ENCODE measurements around the gene RPS19. TPM values are rescaled to one million over a fixed set of nuclear protein-coding genes. Genes with fewer than 3 reads are reported as not detected.

The RPS19 gene
- polyA plus RNA-seq, 2 of the 4 experiments (the other 2 are of a cell fraction), result 3,564 to 7,778 TPM

GRCh38 chr19:41811036-41811435 is 49.0 kb upstream of the RPS19 start:
- FAIRE-seq, result no peak
- WGBS (ENCODE audit: missing lambda C conversion rate), result 44% methylated on average over 3 of the region's 3 CpGs
- no peak overlapping the region for H3K27ac ChIP-seq
- H3K4me3 ChIP-seq, result no peak overlapping the region
- ATAC-seq, result no peak
- POLR2A ChIA-PET, result no interaction called here
- CTCF ChIA-PET, result interaction anchor here (1.1 to 18.4 kb wide), 11 partner anchors 11 to 213 kb away, joined by 3 to 428 read pairs (median 8); partner anchors contain the start of gene CEACAM3
- DNase-seq (ENCODE audit: low read depth in 1 of 2, low spot score in 1 of 2), result no peak
- no peak overlapping the region for H3K4me2 ChIP-seq
- H3K9me3 ChIP-seq, result no peaks in the 10 kb centered on the region
- TF ChIP-seq BHLHE40 (IDR thresholded peaks at IDR 0.05; ENCODE audit: low read depth, low read length), result no peak
- H3K4me1 ChIP-seq, result no peaks in the 10 kb centered on the region

DNA sequence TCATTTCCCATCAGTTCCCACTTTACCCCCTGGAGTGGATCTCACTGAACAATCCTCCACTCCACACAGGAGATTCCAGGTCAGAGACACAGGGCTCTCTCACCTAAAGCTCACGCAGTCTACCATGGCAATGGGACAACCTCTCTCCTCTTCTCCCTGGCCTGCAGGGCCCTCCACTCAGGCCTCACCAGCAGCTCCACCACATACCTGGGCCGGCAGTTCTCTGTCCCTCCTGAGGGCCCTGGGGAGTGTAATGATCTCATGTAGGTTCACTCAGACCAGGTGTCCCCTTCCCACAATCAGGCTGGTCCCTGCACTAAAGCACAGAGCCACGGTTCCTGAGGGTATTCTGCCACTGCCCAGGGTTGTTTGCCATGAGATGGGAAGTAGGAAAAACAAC is 48.1 kb upstream of the RPS19 start:
- DNase-seq (ENCODE audit: low read depth in 1 of 2, low spot score in 1 of 2), result no peak
- WGBS (ENCODE audit: missing lambda C conversion rate), result 27% methylated on average over 3 of the region's 3 CpGs
- Histone ChIP-seq H3K9me3 (no peaks in the 10 kb centered on the region), H3K4me1 (no peaks in the 10 kb centered on the region), H3K4me2 (no peak overlapping the region), H3K4me3 (no peak overlapping the region), H3K27ac (no peak overlapping the region)
- no peak for ATAC-seq
- TF ChIP-seq MAZ (IDR thresholded peaks at IDR 0.05; ENCODE audit: borderline replicate concordance, low read depth, low read length), result no peak
- no peak for TF ChIP-seq EHF (CRISPR knock-in tag; IDR thresholded peaks at IDR 0.05)
- no peak for TF ChIP-seq HOXA7 (CRISPR knock-in tag; IDR thresholded peaks at IDR 0.05)
- TF ChIP-seq ESRRA (IDR thresholded peaks at IDR 0.05; ENCODE audit: borderline replicate concordance, low read length), result no peak
- no peak for TF ChIP-seq CBX2 (IDR thresholded peaks at IDR 0.05; ENCODE audit: borderline replicate concordance, low read depth)
- TF ChIP-seq FOSL2 (IDR thresholded peaks at IDR 0.05), result no peak
- no peak for TF ChIP-seq FOSL2 (CRISPR knock-in tag; IDR thresholded peaks at IDR 0.05)
- TF ChIP-seq SMC3 (IDR thresholded peaks at IDR 0.05), result no peak
- no peak for TF ChIP-seq HES2 (IDR thresholded peaks at IDR 0.05)
- no peak for TF ChIP-seq POLR2A (IDR thresholded peaks at IDR 0.05; ENCODE audit: low read length)
- TF ChIP-seq, protein P1, sequence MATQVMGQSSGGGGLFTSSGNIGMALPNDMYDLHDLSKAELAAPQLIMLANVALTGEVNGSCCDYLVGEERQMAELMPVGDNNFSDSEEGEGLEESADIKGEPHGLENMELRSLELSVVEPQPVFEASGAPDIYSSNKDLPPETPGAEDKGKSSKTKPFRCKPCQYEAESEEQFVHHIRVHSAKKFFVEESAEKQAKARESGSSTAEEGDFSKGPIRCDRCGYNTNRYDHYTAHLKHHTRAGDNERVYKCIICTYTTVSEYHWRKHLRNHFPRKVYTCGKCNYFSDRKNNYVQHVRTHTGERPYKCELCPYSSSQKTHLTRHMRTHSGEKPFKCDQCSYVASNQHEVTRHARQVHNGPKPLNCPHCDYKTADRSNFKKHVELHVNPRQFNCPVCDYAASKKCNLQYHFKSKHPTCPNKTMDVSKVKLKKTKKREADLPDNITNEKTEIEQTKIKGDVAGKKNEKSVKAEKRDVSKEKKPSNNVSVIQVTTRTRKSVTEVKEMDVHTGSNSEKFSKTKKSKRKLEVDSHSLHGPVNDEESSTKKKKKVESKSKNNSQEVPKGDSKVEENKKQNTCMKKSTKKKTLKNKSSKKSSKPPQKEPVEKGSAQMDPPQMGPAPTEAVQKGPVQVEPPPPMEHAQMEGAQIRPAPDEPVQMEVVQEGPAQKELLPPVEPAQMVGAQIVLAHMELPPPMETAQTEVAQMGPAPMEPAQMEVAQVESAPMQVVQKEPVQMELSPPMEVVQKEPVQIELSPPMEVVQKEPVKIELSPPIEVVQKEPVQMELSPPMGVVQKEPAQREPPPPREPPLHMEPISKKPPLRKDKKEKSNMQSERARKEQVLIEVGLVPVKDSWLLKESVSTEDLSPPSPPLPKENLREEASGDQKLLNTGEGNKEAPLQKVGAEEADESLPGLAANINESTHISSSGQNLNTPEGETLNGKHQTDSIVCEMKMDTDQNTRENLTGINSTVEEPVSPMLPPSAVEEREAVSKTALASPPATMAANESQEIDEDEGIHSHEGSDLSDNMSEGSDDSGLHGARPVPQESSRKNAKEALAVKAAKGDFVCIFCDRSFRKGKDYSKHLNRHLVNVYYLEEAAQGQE (IDR thresholded peaks at IDR 0.05), result no peak
- no peak for TF ChIP-seq PHF8 (IDR thresholded peaks at IDR 0.05; ENCODE audit: borderline replicate concordance, low read depth)
- TF ChIP-seq RARB (CRISPR knock-in tag; IDR thresholded peaks at IDR 0.05), result no peak
- TF ChIP-seq NR3C1 (IDR thresholded peaks at IDR 0.05), result no peak
- FAIRE-seq, result no peak
- ChIA-PET CTCF (interaction anchor here (1.3 to 18.4 kb wide), 8 partner anchors 10 to 170 kb away, joined by 3 to 428 read pairs (median 13); partner anchors contain the start of genes CEACAM3 and CEACAM6), POLR2A (no interaction called here)

DNA sequence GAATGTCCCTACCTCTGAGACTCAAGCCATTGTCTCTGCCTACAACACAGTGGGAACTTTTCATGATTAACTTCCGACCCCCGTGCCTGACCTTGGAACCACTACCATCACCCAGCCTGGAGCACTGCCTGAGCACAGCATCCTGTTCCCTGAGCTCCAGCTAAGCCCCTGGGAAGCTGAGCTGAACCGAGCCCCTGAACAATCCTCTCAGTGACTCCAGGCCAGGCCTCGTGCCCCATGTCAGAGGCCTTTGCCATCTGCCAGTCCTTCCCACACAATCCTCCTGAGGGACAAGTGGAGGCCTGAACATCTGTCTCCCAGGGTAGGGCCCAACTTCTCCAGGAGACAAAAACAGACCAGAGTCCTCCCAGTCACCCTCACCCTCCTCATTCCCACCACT is 46.1 kb upstream of the RPS19 start:
- Histone ChIP-seq H3K4me2 (no peak overlapping the region), H3K4me3 (no peak overlapping the region), H3K9me3 (no peaks in the 10 kb centered on the region), H3K4me1 (no peaks in the 10 kb centered on the region), H3K27ac (no peak overlapping the region)
- FAIRE-seq (no peak), ATAC-seq (no peak; a peak in 1 of 6 replicates), DNase-seq (ENCODE audit: low read depth in 1 of 2, low spot score in 1 of 2) (no peak)
- 17% methylated on average over 4 of the region's 4 CpGs for WGBS (ENCODE audit: missing lambda C conversion rate)
- POLR2A ChIA-PET, result no interaction called here
- CTCF ChIA-PET, result interaction anchor here (1.0 to 18.4 kb wide), 8 partner anchors 8 to 184 kb away, joined by 3 to 428 read pairs (median 8); partner anchors contain the start of genes CEACAM3 and CEACAM6
- TF ChIP-seq, protein P2, sequence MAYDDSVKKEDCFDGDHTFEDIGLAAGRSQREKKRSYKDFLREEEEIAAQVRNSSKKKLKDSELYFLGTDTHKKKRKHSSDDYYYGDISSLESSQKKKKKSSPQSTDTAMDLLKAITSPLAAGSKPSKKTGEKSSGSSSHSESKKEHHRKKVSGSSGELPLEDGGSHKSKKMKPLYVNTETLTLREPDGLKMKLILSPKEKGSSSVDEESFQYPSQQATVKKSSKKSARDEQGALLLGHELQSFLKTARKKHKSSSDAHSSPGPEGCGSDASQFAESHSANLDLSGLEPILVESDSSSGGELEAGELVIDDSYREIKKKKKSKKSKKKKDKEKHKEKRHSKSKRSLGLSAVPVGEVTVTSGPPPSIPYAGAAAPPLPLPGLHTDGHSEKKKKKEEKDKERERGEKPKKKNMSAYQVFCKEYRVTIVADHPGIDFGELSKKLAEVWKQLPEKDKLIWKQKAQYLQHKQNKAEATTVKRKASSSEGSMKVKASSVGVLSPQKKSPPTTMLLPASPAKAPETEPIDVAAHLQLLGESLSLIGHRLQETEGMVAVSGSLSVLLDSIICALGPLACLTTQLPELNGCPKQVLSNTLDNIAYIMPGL (CRISPR knock-in tag; IDR thresholded peaks at IDR 0.05; ENCODE audit: borderline replicate concordance), result no peak
- TF ChIP-seq NPAS2 (CRISPR knock-in tag; IDR thresholded peaks at IDR 0.05; ENCODE audit: borderline replicate concordance), result no peak
